ENCODE measurements around the gene PTPRD.

DNA sequence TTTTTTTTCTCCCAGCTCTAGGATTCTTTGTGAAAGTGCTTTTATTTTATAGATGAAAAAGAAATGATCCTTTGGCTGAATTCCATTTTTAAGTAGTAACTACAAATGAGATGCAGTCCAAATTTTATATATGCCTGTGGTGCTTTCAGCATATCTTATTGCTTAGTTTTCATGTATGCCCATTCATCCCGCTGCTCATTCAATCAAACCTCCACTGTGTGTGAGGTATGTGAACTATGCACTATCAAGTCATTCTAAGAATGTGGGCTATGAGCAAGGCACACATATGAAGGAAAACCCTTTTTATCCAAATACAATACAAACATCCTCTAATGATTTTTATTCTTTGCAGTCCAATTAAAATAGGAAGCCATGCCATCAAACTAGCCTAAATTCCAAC is 1744.2 kb downstream of the PTPRD start:
- TF ChIP-seq POLR2A (IDR thresholded peaks at IDR 0.05), result no peak
- TF ChIP-seq, protein P1, sequence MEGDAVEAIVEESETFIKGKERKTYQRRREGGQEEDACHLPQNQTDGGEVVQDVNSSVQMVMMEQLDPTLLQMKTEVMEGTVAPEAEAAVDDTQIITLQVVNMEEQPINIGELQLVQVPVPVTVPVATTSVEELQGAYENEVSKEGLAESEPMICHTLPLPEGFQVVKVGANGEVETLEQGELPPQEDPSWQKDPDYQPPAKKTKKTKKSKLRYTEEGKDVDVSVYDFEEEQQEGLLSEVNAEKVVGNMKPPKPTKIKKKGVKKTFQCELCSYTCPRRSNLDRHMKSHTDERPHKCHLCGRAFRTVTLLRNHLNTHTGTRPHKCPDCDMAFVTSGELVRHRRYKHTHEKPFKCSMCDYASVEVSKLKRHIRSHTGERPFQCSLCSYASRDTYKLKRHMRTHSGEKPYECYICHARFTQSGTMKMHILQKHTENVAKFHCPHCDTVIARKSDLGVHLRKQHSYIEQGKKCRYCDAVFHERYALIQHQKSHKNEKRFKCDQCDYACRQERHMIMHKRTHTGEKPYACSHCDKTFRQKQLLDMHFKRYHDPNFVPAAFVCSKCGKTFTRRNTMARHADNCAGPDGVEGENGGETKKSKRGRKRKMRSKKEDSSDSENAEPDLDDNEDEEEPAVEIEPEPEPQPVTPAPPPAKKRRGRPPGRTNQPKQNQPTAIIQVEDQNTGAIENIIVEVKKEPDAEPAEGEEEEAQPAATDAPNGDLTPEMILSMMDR (IDR thresholded peaks at IDR 0.05), result no peak
